K562 (cell line): Measurements from ENCODE around the gene PREX1. TPM values are rescaled to one million over a fixed set of nuclear protein-coding genes. Genes with fewer than 3 reads are reported as not detected.

Experiments used
- ATAC-seq: fragments of 200-7000 bp; cut with Tn5 transposase; 3 replicates; pipeline ENCODE4 v1.9.1; 2020; ENCODE audit warnings: moderate library complexity
- BruUV-seq: library from RNA; stranded (reverse); fragments of 400-500 nt; replicated peaks from 2 replicates; lab custom pipeline; 2021; lab: Mats Ljungman, UMichigan
- CTCF ChIA-PET: fragments of 300-600 bp; formaldehyde crosslinking; extraction: SDS; loops from one replicate; lab custom pipeline; 2021; ENCODE audit warnings: low intra/inter-chr PET ratio; lab: Yijun Ruan, JAX
- POLR2A ChIA-PET: fragments of 300-600, 350-650 bp; sonication (Branson Sonifier 250); formaldehyde crosslinking; extraction: SDS; loops from one replicate; lab custom pipeline; 2021; ENCODE audit warnings: antibody characterized with exemption, inconsistent platforms; lab: Yijun Ruan, JAX
- DNase-seq, 4 experiments: peaks; one replicate each; pipeline versions ENCODE4 v3.0.0 to v3.0.0-alpha.2; 2011 to 2018; ENCODE audit warnings: low spot score in 3 of 4, mixed read lengths in 3 of 4; ENCODE audit errors: extremely low read depth in 1 of 4
- FAIRE-seq: peaks from 2 replicates; lab custom pipeline; 2011; peaks lifted over from hg19 to GRCh38; lab: Jason Lieb, UNC
- H2AFZ ChIP-seq: 2 replicates; pipeline ENCODE4 v1.6.0; 2011; ENCODE audit warnings: low read depth, low read length, control low read depth, inconsistent platforms
- H3K27ac ChIP-seq: fragments of 200-600 bp; 3 replicates; pipeline ENCODE4 v1.8.0; 2011; ENCODE audit warnings: low read depth, mild to moderate bottlenecking, control low read depth, inconsistent platforms, low read length, moderate library complexity, mixed read lengths; ENCODE audit errors: extremely low read depth
- H3K27me3 ChIP-seq, 2 experiments: fragments of 300-600 bp in 1 of 2; 2 replicates in 1 of 2; 3 replicates in 1 of 2; pipeline versions ENCODE4 v1.6.0 to v1.8.0; 2011; ENCODE audit warnings: inconsistent platforms in 2 of 2, low read length in 2 of 2, mild to moderate bottlenecking in 1 of 2, mixed read lengths in 1 of 2, moderate library complexity in 1 of 2; ENCODE audit not compliant: control insufficient read depth in 2 of 2, insufficient read depth in 2 of 2
- H3K36me3 ChIP-seq: fragments of 300-600 bp; 3 replicates; pipeline ENCODE4 v1.8.0; 2011; ENCODE audit warnings: mild to moderate bottlenecking, low read length, inconsistent platforms; ENCODE audit not compliant: control insufficient read depth, insufficient read depth
- H3K4me1 ChIP-seq, 2 experiments: fragments of 200-600 bp in 1 of 2; replicated peaks in 1 of 2; 2 replicates in 1 of 2; 3 replicates in 1 of 2; pipeline versions ENCODE4 v1.5.1 to v1.8.0; 2011; ENCODE audit warnings: inconsistent platforms in 2 of 2, low read length in 2 of 2, mild to moderate bottlenecking in 1 of 2, mixed read lengths in 1 of 2, moderate library complexity in 1 of 2; ENCODE audit not compliant: control insufficient read depth in 2 of 2, insufficient read depth in 2 of 2
- H3K4me2 ChIP-seq: 2 replicates; pipeline ENCODE4 v1.6.1; 2011; ENCODE audit warnings: low read length, control low read depth, inconsistent platforms, mixed read lengths; ENCODE audit not compliant: insufficient read depth
- H3K4me3 ChIP-seq: fragments of 200-600 bp; sonication (generic), shearing (Covaris generic); 2 replicates; pipeline ENCODE4 v1.5.1; 2016; ENCODE audit warnings: control low read depth, inconsistent platforms
- H3K79me2 ChIP-seq: fragments of 200-600 bp; 3 replicates; pipeline ENCODE4 v1.8.0; 2011; ENCODE audit warnings: low read length, inconsistent platforms; ENCODE audit not compliant: control insufficient read depth, insufficient read depth
- H3K9ac ChIP-seq, 2 experiments: 2 replicates each; pipeline versions ENCODE4 v1.6.0 to v1.6.1; 2011; ENCODE audit warnings: low read depth in 2 of 2, low read length in 2 of 2, control low read depth in 1 of 2, inconsistent platforms in 1 of 2, mild to moderate bottlenecking in 1 of 2, mixed read lengths in 1 of 2; ENCODE audit not compliant: insufficient read depth in 1 of 2
- H3K9me1 ChIP-seq: one replicate; pipeline ENCODE4 v1.6.0; 2011; ENCODE audit warnings: inconsistent platforms, mild to moderate bottlenecking, low read length, moderate library complexity; ENCODE audit not compliant: control insufficient read depth, insufficient read depth
- H3K9me3 ChIP-seq: replicated peaks from 2 replicates; pipeline ENCODE4 v1.5.1; 2011; ENCODE audit warnings: low read depth, low read length, inconsistent platforms; ENCODE audit not compliant: control insufficient read depth, insufficient read depth
- H4K20me1 ChIP-seq: replicated peaks from 2 replicates; pipeline ENCODE4 v1.6.1; 2011; ENCODE audit warnings: low read length, inconsistent platforms, mixed read lengths; ENCODE audit not compliant: control insufficient read depth, insufficient read depth
- BCOR ChIP-seq: fragments of 450-650 bp; IDR thresholded peaks from 2 replicates; pipeline ENCODE4 v1.6.1; 2016
- ESRRA ChIP-seq: fragments of 450-650 bp; IDR thresholded peaks from 2 replicates; pipeline ENCODE4 v1.6.1; 2014; ENCODE audit warnings: low read depth, mild to moderate bottlenecking, moderate library complexity, borderline replicate concordance
- RBM25 ChIP-seq: fragments of 200-400 bp; formaldehyde crosslinking; IDR thresholded peaks from 2 replicates; pipeline ENCODE4 v1.6.1; 2018; ENCODE audit warnings: low read length, low read depth, moderate library complexity; ENCODE audit not compliant: severe bottlenecking
- ZBTB17 ChIP-seq: fragments of 450-650 bp; formaldehyde crosslinking; IDR thresholded peaks from 2 replicates; pipeline ENCODE4 v1.4.0; 2020; ENCODE audit warnings: mild to moderate bottlenecking
- WGBS: fragments of 100-300 bp; shearing (Covaris generic); methylation state at CpG from one replicate; pipeline ENCODE4 v1.1.6; 2016; ENCODE audit warnings: low coverage, mixed read lengths; ENCODE audit not compliant: insufficient coverage; ENCODE audit errors: missing lambda C conversion rate; 5-methylcytosine and 5-hydroxymethylcytosine counted together
- in situ Hi-C: fragments of 300-500 bp; cut with MboI; formaldehyde crosslinking; loops from 4 replicates; pipeline ENCODE4 v1.15.0; 2018; ENCODE audit warnings: inconsistent platforms, mixed read lengths
- intact Hi-C: fragments of 100-400 bp; cut with micrococcal nuclease; formaldehyde crosslinking; loops from 2 replicates; pipeline ENCODE4 v1.14.2; 2022
- polyA plus RNA-seq, 8 experiments: library from polyadenylated mRNA; depleted of rRNA in 4 of 8; stranded (reverse) in 5 of 8; unstranded in 3 of 8; fragments of >200 nt; fragmentation: Nextera tagmentation in 2 of 8; fragmentation: Illumina TruSeq in 1 of 8; extraction: Ambion mirVana in 2 of 8; extraction: Trizol in 1 of 8; gene quantifications; 2 replicates each; pipeline versions ENCODE4 v1.2.1 to v1.2.3, GENCODE V29; 2011 to 2014; ENCODE audit warnings: inconsistent platforms in 1 of 8, missing spikeins in 1 of 8
- total RNA-seq, 7 experiments: library from RNA; depleted of rRNA in 6 of 7; stranded (reverse); fragments of >200 nt in 6 of 7; fragmentation: Illumina TruSeq in 2 of 7; extraction: Trizol in 2 of 7; gene quantifications; 2 replicates each; pipeline versions ENCODE4 v1.2.1 to v1.2.3, GENCODE V29; 2011 to 2021; ENCODE audit warnings: low replicate concordance in 1 of 7
- TF ChIP-seq, protein P1 (sequence below): fragments of 200-400 bp; formaldehyde crosslinking; IDR thresholded peaks from 2 replicates; pipeline ENCODE4 v1.6.1; 2017; ENCODE audit warnings: mild to moderate bottlenecking, low read depth, low read length, moderate library complexity

The PREX1 gene
- total and polyA plus RNA-seq, 9 of the 15 experiments (the other 6 are each of a cell fraction or from before 2014, with no cell fraction given) = 0.37 to 10.4 (median 4.8) TPM

DNA sequence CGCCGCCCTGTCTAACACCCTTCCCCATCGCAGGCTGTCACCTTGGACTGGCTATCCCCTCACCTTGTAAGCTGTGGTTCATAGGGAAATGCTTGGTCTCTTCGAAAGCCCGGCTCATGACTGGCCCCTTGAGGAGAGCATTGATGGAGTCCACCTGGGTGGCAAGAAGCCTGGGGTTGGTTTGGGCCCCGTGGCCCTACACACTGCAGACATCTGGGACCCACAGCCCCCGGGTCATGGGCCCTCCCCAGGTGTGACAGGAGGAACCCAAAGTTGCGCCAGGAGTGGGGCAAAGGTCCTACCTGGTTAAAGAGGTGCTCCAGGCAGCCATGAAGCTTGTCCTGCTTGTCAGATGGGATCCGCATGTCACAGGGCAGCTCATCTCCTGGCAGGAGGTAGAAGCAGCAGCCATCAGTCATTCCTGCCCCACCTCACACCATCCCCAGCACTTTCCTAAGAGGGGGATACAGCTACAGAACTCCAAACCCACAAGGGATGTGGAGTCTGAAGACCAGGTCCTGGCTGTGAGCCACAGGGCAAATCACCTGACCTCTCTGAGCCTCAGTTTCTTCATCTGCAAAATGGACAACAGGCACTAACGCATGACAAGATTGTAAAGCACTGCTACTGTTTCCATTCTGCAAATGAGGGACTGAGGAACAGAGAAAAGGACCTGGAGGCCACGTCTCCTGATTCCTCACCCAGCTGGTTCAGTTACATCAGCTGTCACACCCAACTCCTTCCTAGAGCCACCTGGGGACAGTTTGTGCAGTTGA is 185.5 kb downstream of the PREX1 start:
- Histone ChIP-seq H3K79me2 (no peaks in the 10 kb centered on the region), H3K4me3 (no peak overlapping the region), H2AFZ (no peak overlapping the region), H3K36me3 (peaks cover 13% of the 10 kb centered on the region; the same call in 2 of the 3 replicates), H3K9me1 (peaks cover 2% of the 10 kb centered on the region), H3K4me1 (peaks cover 0 to 6% of the 10 kb centered on the region in 2 experiments; a peak in 2 of 5 replicates), H4K20me1 (peaks cover 5% of the 10 kb centered on the region; the same call in 1 of the 2 replicates), H3K9me3 (no peaks in the 10 kb centered on the region), H3K27me3 (no peaks in the 10 kb centered on the region), H3K4me2 (no peak overlapping the region), H3K27ac (no peak overlapping the region), H3K9ac (no peak overlapping the region)
- intact Hi-C loops = no loop called here
- in situ Hi-C loops = no loop called here
- FAIRE-seq = no peak
- 64% methylated on average over 10 of the region's 11 CpGs for WGBS
- TF ChIP-seq ESRRA (peak; percentile 71), BCOR (0 out of 2 replicates have a peak, but pooled peaks have one; percentile 33), RBM25 (peak; percentile 84), ZBTB17 (no peak)
- TF ChIP-seq, protein P1, sequence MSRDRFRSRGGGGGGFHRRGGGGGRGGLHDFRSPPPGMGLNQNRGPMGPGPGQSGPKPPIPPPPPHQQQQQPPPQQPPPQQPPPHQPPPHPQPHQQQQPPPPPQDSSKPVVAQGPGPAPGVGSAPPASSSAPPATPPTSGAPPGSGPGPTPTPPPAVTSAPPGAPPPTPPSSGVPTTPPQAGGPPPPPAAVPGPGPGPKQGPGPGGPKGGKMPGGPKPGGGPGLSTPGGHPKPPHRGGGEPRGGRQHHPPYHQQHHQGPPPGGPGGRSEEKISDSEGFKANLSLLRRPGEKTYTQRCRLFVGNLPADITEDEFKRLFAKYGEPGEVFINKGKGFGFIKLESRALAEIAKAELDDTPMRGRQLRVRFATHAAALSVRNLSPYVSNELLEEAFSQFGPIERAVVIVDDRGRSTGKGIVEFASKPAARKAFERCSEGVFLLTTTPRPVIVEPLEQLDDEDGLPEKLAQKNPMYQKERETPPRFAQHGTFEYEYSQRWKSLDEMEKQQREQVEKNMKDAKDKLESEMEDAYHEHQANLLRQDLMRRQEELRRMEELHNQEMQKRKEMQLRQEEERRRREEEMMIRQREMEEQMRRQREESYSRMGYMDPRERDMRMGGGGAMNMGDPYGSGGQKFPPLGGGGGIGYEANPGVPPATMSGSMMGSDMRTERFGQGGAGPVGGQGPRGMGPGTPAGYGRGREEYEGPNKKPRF = no peak
- ChIA-PET CTCF (no interaction called here), POLR2A (interaction anchor here (0.5 to 1.0 kb wide), 2 partner anchors 12 to 25 kb away, joined by 3 to 4 read pairs; no protein-coding TSS in a partner anchor)
- DNase-seq = no peak
- no peak for ATAC-seq
- BruUV-seq = no TSS peak
